Transverse colon (tissue), 4 donors: ENCODE measurements around the gene CDC42. TPM values are rescaled to one million over a fixed set of nuclear protein-coding genes. Genes with fewer than 3 reads are reported as not detected.
"Not testable (repeated sequence)": the region's sequence is repeated elsewhere in the genome, so short reads cannot be mapped to it uniquely, and the experiment has no call there.

Experiments used
- DNase-seq: peaks from one replicate; pipeline ENCODE4 v3.0.0-alpha.2; 2019
- H3K27ac ChIP-seq, 4 donors: fragments of 200-600 bp; sonication (generic); 2 replicates each; pipeline ENCODE4 v1.5.1; 2016 to 2018; ENCODE audit warnings: inconsistent platforms in 4 of 4
- H3K27me3 ChIP-seq: fragments of 200-600 bp; sonication (generic); 2 replicates; pipeline ENCODE4 v1.5.1; 2017; ENCODE audit warnings: inconsistent platforms
- H3K36me3 ChIP-seq, 4 donors: fragments of 200-600 bp; sonication (generic); 2 replicates each; pipeline ENCODE4 v1.5.1; 2017 to 2019; ENCODE audit warnings: inconsistent platforms in 4 of 4
- H3K4me1 ChIP-seq, 4 donors: fragments of 200-600 bp; sonication (generic); 2 replicates each; pipeline ENCODE4 v1.5.1; 2017 to 2020; ENCODE audit warnings: inconsistent platforms in 4 of 4
- H3K4me3 ChIP-seq, 4 donors: fragments of 200-600 bp; sonication (generic); 1 replicate in 1 of 4; 2 replicates in 3 of 4; pipeline versions ENCODE4 v1.5.1 to v1.6.1; 2017 to 2019; ENCODE audit warnings: inconsistent platforms in 4 of 4
- H3K9me3 ChIP-seq, 2 donors: fragments of 200-600 bp; sonication (generic); 2 replicates each; pipeline ENCODE4 v1.5.1; 2017 to 2019; ENCODE audit warnings: inconsistent platforms in 2 of 2
- EP300 ChIP-seq: sonication (generic); formaldehyde crosslinking; IDR thresholded peaks from one replicate; pipeline ENCODE4 v1.6.1; 2017; ENCODE audit warnings: antibody characterized with exemption, low read depth
- POLR2A ChIP-seq: fragments of 450-650 bp; IDR thresholded peaks from one replicate; pipeline ENCODE4 v1.6.1; 2016; ENCODE audit warnings: antibody characterized with exemption, mild to moderate bottlenecking, moderate library complexity
- POLR2AphosphoS5 ChIP-seq, 3 donors: sonication (generic); formaldehyde crosslinking; IDR thresholded peaks; one replicate each; pipeline ENCODE4 v1.6.1; 2016; ENCODE audit warnings: antibody characterized with exemption in 3 of 3
- WGBS, 2 donors: methylation state at CpG; one replicate each; pipeline ENCODE4 v1.1.5; 2018; ENCODE audit warnings: low coverage in 1 of 2; 5-methylcytosine and 5-hydroxymethylcytosine counted together
- in situ Hi-C, 4 donors: fragments of 200-750 bp; cut with MboI; loops; one replicate each; pipeline versions ENCODE4 v1.15.0 to v1.15.1; 2017; ENCODE audit warnings: low sequenced_read_pairs in 3 of 4, low pct_ligation_motif_present in 1 of 4, low pct_unique_long_range_greater_than_20kb in 1 of 4
- intact Hi-C: fragments of 100-400 bp; cut with DNase I; formaldehyde crosslinking; loops from one replicate; pipeline ENCODE4 v1.15.1; 2023; ENCODE audit warnings: low total_unique reads
- total RNA-seq, 4 donors: library from RNA; depleted of rRNA; stranded (reverse); fragments of >200 nt; gene quantifications; one replicate each; pipeline ENCODE4 v1.1.0, GENCODE V29; 2016
- TF ChIP-seq, protein P1 (sequence below), 5 experiments: fragments of 200-600 bp in 3 of 5; fragments of 450-650 bp in 2 of 5; sonication (generic) in 3 of 5; IDR thresholded peaks; 1 replicate in 2 of 5; 2 replicates in 3 of 5; pipeline ENCODE4 v1.5.1; 2016 to 2017; ENCODE audit warnings: antibody characterized with exemption in 5 of 5, inconsistent platforms in 3 of 5, mild to moderate bottlenecking in 2 of 5, moderate library complexity in 1 of 5

CDC42 gene
- total RNA-seq, 4 donors from 2014 or later = 140 to 245 (median 174) TPM

DNA sequence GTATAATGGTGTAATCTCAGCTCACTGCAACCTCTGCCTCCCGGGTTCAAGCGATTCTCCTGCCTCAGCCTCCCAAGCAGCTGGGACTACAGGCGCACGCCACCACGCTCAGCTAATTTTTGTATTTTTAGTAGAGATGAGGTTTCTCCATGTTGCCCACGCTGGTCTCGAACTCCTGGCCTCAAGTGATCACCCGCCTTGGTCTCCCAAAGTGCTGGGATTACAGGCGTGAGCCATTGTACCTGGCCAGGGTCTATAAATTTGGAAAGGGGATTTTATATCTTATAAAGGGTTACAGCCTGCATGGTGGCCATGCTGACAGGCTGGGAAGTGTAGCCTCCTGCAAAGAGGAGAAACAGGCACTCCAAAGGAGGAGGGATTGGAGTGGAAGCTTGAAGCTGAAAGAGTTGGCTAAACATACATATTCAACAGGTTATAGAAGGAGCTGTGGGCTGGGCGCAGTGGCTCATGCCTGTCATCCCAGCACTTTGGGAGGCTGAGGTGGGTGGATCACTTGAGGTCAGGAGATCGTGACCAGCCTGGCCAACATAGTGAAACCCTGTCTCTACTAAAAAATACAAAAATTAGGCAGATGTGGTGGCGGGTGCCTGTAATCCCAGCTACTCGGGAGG, 37.8 kb upstream of the CDC42 start:
- H3K36me3 ChIP-seq, H3K27me3 ChIP-seq, H3K9me3 ChIP-seq, H3K4me1 ChIP-seq, intact Hi-C loops, H3K4me3 ChIP-seq, H3K27ac ChIP-seq, in situ Hi-C loops, DNase-seq: not testable (repeated sequence)
- WGBS, 2 donors = 87 to 88% methylated on average over 8 to 13 of the region's 13 CpGs

DNA sequence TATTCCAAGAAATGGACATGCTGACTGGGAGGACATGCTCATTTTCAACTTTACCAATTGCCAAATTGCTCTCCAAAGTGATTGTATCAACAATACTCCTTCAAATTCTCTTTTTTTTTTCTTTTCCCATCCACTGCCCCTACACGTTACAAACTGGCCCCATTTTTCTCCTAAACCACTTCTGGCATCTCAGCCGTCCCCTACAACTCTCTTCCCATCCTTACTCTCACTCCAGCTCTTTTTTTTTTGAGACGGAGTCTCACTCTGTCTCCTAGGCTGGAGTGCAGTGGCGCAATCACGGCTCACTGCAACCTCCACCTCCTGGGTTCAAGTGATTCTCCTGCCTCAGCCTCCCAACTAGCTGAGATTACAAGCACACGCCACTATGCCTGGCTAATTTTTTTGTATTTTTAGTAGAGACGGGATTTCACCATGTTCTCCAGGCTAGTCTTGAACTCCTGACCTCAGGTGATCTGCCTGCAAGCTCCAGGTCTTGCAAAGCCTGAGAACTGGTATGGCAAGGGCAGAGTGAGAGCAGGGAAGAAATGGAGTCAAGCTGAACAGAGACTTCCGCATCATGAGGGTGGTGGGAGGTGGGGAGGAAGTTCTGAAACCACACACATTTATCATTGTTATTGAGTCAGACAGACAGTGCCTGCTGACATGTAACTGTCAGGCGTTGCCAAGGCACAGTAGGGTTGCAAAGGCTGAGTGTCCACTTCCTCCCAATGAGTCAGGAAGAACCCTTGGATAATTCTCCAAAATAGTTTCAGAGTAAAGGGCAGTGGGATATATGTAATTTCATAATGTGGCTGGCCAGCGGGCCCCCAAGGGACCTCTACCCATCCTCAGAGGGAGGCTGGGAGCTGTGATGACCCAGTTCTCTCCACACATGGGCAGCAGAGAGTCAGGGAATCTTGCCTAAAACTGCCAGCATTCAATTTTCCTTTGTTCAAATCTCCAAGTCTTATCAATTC, 33.6 kb upstream of the CDC42 start:
- 57 to 63% methylated on average over 7 to 10 of the region's 10 CpGs for WGBS, 2 donors
- Histone ChIP-seq H3K9me3 (no peaks in the 10 kb centered on the region), H3K36me3 (no peaks in the 10 kb centered on the region), H3K27me3 (no peaks in the 10 kb centered on the region), H3K4me3 (no peak overlapping the region), H3K4me1 (peaks cover 0 to 4% (median under 1%) of the 10 kb centered on the region in 4 donors), H3K27ac (peak overlapping the region in 3 of 4 donors; percentile 20 to 65 (median 30))
- TF ChIP-seq, protein P1, sequence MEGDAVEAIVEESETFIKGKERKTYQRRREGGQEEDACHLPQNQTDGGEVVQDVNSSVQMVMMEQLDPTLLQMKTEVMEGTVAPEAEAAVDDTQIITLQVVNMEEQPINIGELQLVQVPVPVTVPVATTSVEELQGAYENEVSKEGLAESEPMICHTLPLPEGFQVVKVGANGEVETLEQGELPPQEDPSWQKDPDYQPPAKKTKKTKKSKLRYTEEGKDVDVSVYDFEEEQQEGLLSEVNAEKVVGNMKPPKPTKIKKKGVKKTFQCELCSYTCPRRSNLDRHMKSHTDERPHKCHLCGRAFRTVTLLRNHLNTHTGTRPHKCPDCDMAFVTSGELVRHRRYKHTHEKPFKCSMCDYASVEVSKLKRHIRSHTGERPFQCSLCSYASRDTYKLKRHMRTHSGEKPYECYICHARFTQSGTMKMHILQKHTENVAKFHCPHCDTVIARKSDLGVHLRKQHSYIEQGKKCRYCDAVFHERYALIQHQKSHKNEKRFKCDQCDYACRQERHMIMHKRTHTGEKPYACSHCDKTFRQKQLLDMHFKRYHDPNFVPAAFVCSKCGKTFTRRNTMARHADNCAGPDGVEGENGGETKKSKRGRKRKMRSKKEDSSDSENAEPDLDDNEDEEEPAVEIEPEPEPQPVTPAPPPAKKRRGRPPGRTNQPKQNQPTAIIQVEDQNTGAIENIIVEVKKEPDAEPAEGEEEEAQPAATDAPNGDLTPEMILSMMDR (IDR thresholded peaks at IDR 0.05) = no peak
- TF ChIP-seq POLR2A (no peak), POLR2AphosphoS5 (IDR thresholded peaks at IDR 0.05) (no peak), EP300 (no peak)
- peak; percentile 56 for DNase-seq
- in situ Hi-C loops = no loop called here
- intact Hi-C loops = no loop called here

DNA sequence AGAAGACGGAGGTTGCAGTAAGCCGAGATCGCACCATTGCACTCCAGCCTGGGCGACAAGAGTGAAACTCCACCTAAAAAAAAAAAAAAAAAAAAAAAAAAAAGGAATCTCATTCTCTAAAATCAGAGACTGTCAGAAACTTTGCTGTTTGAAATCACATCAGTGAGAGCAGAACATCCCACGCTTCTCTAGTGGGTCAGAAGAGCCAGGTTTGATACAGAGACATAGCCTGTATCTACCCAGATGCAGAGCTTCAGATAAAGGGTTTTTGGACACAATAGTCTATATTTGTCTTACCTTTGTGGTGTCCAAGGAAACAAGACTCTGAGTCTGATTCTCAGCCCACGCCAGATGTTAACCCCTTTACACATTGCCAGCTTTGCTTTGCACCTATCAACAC, 31.4 kb upstream of the CDC42 start:
- no peak overlapping the region for H3K27ac ChIP-seq
- H3K4me1 ChIP-seq = peaks cover 0 to 14% (median 9%) of the 10 kb centered on the region in 4 donors
- no peak overlapping the region for H3K4me3 ChIP-seq
- no peak for DNase-seq
- 83 to 93% methylated on average over 3 to 6 of the region's 6 CpGs for WGBS, 2 donors
- intact Hi-C loops = no loop called here
- H3K36me3 ChIP-seq = no peaks in the 10 kb centered on the region
- TF ChIP-seq, protein P1 (IDR thresholded peaks at IDR 0.05) = no peak
- TF ChIP-seq POLR2A (no peak), EP300 (no peak), POLR2AphosphoS5 (IDR thresholded peaks at IDR 0.05) (no peak)
- no peaks in the 10 kb centered on the region for H3K9me3 ChIP-seq
- in situ Hi-C loops = no loop called here
- H3K27me3 ChIP-seq = no peaks in the 10 kb centered on the region

DNA sequence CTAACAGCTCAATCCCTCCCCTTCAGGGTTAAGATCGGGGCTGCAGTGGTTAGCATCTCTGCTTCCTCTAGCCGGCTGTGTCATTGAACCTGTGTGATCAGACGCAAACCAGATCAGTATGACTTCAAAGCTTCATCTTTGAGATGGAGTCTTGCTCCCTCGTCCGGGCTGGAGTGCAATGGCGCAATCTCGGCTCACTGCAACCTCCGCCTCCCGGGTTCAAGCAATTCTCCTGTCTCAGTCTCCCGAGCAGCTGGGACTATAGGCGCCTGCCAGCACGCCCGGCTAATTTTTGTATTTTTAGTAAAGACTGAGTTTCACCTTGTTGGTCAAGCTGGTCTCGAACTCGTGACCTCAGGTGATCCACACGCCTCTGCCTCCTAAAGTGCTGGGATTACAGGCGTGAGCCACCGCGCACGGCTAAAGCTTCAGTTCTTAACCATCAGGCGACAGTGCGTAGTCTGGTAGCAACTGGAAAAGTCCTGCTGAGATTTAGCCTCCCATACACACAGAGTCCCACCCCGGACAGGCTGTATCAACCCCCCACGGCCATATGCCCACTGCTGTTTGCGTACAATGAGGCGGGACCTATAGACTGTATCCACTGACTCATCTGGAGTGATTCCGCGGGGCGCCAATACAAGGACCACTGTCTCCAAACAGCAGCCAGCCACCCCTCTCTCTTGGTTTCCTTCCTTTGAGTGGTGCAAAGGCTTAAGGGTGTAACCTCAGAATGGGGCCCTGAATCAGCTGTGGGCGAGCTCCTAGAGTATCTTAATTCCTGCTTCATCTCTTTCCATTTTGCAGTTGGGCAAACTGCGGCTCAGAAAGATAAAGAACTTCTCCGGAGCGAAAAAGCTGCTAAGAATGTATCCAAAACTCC, 27.8 kb upstream of the CDC42 start:
- peak overlapping the region; percentile 1 to 98 (median 92) for H3K4me3 ChIP-seq
- in situ Hi-C loops = no loop called here
- peak; percentile 70 for DNase-seq
- intact Hi-C loops = no loop called here
- H3K4me1 ChIP-seq = peaks cover 0 to 21% (median 14%) of the 10 kb centered on the region in 4 donors
- H3K27me3 ChIP-seq = no peaks in the 10 kb centered on the region
- no peaks in the 10 kb centered on the region for H3K9me3 ChIP-seq
- H3K27ac ChIP-seq = peak overlapping the region; percentile 98 to 100 (median 98)
- WGBS, 2 donors = 2% methylated on average over 26 of the region's 33 CpGs; no CpG with 5 or more reads in 1 of the 2 donors
- no peak for TF ChIP-seq EP300
- TF ChIP-seq, protein P1 (IDR thresholded peaks at IDR 0.05) = peak in 1 of 5 experiments; percentile 9
- no peak for TF ChIP-seq POLR2A
- no peak for TF ChIP-seq POLR2AphosphoS5 (IDR thresholded peaks at IDR 0.05)
- H3K36me3 ChIP-seq = no peaks in the 10 kb centered on the region
